ENCODE data around the gene USF2. TPM values are rescaled to one million over a fixed set of nuclear protein-coding genes. Genes with fewer than 3 reads are reported as not detected.

The USF2 gene
- total and polyA plus RNA-seq, 2 donors (not counting 1 experiment from before 2014, with no cell fraction given): 53.8 to 74.9 TPM

DNA sequence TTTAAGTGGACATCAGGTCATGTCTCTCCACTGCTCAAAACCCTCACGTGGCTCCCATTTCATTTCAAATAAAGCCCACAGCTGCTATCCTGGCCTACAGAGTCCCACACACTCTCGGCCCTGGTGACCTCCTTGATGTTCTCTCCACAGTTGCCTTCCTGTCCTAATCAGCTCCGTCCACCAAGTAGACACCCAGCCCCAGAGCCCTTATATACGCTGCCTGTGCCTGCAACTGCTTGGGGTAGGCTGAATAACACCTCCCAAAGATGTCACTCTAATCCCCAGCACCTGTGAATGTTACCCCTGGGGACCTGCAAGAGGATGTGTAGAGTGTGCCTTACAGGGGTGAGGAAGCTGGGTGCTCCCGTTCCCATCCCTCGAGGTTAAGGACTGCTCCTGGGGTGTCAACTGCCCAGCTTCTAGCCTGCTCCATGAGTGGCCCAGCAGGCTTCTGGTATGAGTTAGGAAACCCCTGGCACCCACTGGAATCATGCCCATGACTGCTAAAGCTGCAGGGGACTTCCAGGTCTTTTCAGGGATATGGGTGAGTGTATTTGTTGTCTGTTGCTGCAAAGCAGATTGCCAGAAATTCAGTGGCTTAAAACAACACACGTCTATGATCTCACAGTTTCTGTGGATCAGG, 46.3 kb upstream of the USF2 start:
- Histone ChIP-seq H3K4me3 (replicated peaks in 1 of 4; ENCODE audit: control extremely low read depth in 1 of 4, insufficient read depth in 1 of 4, low read depth in 3 of 4, low read length in 4 of 4) (no peak overlapping the region), H3K9ac (ENCODE audit: insufficient read depth, low read length) (no peak overlapping the region), H2AFZ (ENCODE audit: low read length) (no peak overlapping the region), H3K9me3 (ENCODE audit: control insufficient read depth, insufficient read depth, low read depth, low read length) (no peaks in the 10 kb centered on the region), H3K36me3 (ENCODE audit: control insufficient read depth, insufficient read depth, low read length) (no peaks in the 10 kb centered on the region), H3K27me3 (ENCODE audit: control insufficient read depth, insufficient read depth, low read length) (peaks cover 5% of the 10 kb centered on the region), H4K20me1 (ENCODE audit: control insufficient read depth, extremely low read depth, insufficient read depth, low read length) (no peaks in the 10 kb centered on the region), H3K4me2 (ENCODE audit: extremely low read depth, insufficient read depth, low read length) (no peak overlapping the region), H3K4me1 (ENCODE audit: control insufficient read depth, extremely low read depth, insufficient read depth, low read length) (no peaks in the 10 kb centered on the region), H3K79me2 (ENCODE audit: control insufficient read depth, insufficient read depth, low read length) (no peaks in the 10 kb centered on the region), H3K27ac (ENCODE audit: insufficient read depth, low read length) (no peak overlapping the region)
- TF ChIP-seq CTCF (conservative IDR thresholded peaks at IDR 0.05 in 1 of 2, IDR thresholded peaks at IDR 0.05 in 1 of 2; ENCODE audit: low read depth in 1 of 2, low read length in 2 of 2) (no peak), EZH2 (IDR thresholded peaks at IDR 0.05; ENCODE audit: low read length, missing control alignments) (no peak)
- DNase-seq (ENCODE audit: low read depth in 2 of 2): no peak

- H4K20me1 ChIP-seq (ENCODE audit: control insufficient read depth, extremely low read depth, insufficient read depth, low read length): no peaks in the 10 kb centered on the region
Measured at GRCh38 chr19:35223084-35223790, 45.5 kb upstream of the USF2 start.

More at GRCh38 chr19:35223084-35223790, 45.5 kb upstream of the USF2 start:
- Histone ChIP-seq H3K4me1 (ENCODE audit: control insufficient read depth, extremely low read depth, insufficient read depth, low read length) (no peaks in the 10 kb centered on the region), H3K27ac (ENCODE audit: insufficient read depth, low read length) (no peak overlapping the region), H3K4me2 (ENCODE audit: extremely low read depth, insufficient read depth, low read length) (no peak overlapping the region), H3K4me3 (replicated peaks in 1 of 4; ENCODE audit: control extremely low read depth in 1 of 4, insufficient read depth in 1 of 4, low read depth in 3 of 4, low read length in 4 of 4) (no peak overlapping the region), H2AFZ (ENCODE audit: low read length) (no peak overlapping the region), H3K27me3 (ENCODE audit: control insufficient read depth, insufficient read depth, low read length) (peaks cover 5% of the 10 kb centered on the region), H3K79me2 (ENCODE audit: control insufficient read depth, insufficient read depth, low read length) (no peaks in the 10 kb centered on the region), H3K9ac (ENCODE audit: insufficient read depth, low read length) (no peak overlapping the region), H3K9me3 (ENCODE audit: control insufficient read depth, insufficient read depth, low read depth, low read length) (no peaks in the 10 kb centered on the region), H3K36me3 (ENCODE audit: control insufficient read depth, insufficient read depth, low read length) (no peaks in the 10 kb centered on the region)
- no peak for TF ChIP-seq CTCF (conservative IDR thresholded peaks at IDR 0.05 in 1 of 2, IDR thresholded peaks at IDR 0.05 in 1 of 2; ENCODE audit: low read depth in 1 of 2, low read length in 2 of 2)
- no peak for TF ChIP-seq EZH2 (IDR thresholded peaks at IDR 0.05; ENCODE audit: low read length, missing control alignments)
- DNase-seq (ENCODE audit: low read depth in 2 of 2): no peak
